Measurements from ENCODE around the gene EMC10.

DNA sequence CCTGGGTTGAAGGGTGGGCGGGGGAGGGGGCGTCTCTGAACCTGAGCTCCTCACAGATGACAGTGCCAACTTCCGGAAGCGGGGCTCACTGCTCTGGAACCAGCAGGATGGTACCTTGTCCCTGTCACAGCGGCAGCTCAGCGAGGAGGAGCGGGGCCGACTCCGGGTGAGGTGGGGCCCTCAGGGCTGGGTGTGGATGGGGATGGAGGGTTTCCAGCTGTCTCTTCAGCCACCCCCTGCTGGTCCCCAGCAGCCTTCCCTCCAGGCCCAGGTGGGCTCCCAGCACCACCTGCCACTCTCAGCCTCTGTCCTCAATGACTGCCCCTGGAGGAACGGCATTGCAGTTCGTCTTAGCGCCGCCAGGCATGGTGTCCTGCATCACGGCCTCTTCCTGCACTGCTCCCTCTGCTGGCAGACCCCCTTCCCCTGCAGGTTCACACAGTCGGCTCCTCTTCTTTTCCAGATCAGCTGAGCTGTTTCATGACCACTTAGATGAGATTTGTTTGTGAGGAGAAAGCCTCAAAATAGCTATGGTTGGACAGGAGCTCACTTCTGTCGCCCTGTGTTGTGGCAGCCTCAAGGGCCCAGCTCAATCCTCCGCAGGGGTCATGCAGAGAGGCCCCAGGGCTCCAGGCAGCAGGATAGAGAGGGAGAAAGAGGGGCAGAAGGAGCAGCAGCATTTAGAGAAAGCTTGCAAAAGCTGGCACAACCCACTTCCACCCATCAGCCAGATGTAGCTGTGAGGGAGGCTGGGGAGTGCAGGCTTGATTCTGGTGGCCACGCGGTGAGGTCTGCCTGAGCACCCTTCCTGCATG, 2.8 kb downstream of the EMC10 start:
- TF ChIP-seq CTCF (IDR thresholded peaks at IDR 0.05) (no peak), POLR2A (IDR thresholded peaks at IDR 0.05) (no peak)

Data from thyroid gland (tissue), 4 donors.